ELF-1 (cell line): ENCODE results near the gene GNG11.

Experiments
- DNase-seq: peaks from one replicate; pipeline ENCODE4 v3.0.0-alpha.2; 2016; ENCODE audit warnings: low read depth, low spot score

Gene GNG11

GRCh38 chr7:93945756-93946535, 24.4 kb downstream of the GNG11 start:
- no peak for DNase-seq

GRCh38 chr7:93948106-93948505, 26.6 kb downstream of the GNG11 start:
- no peak for DNase-seq

- DNase-seq, result no peak
These were observed 27.3 kb downstream of the GNG11 start for GRCh38 chr7:93948873-93949272.

GRCh38 chr7:93949423-93949822, 27.9 kb downstream of the GNG11 start:
- DNase-seq, result no peak

GRCh38 chr7:93955304-93955703, 33.8 kb downstream of the GNG11 start:
- no peak for DNase-seq

GRCh38 chr7:93957767-93958166, 36.2 kb downstream of the GNG11 start:
- DNase-seq, result no peak

- no peak for DNase-seq
These were observed 36.7 kb downstream of the GNG11 start for GRCh38 chr7:93958216-93958615.

- DNase-seq, result no peak
These were observed 37.1 kb downstream of the GNG11 start for GRCh38 chr7:93958651-93959050.

- DNase-seq, result no peak
These were observed 39.5 kb downstream of the GNG11 start for GRCh38 chr7:93960986-93961385.

GRCh38 chr7:93964262-93964661, 42.7 kb downstream of the GNG11 start:
- no peak for DNase-seq

- no peak for DNase-seq
These were observed 43.3 kb downstream of the GNG11 start for GRCh38 chr7:93964813-93965212.

- DNase-seq, result no peak
These were observed 47.5 kb downstream of the GNG11 start for GRCh38 chr7:93968911-93969620.

- DNase-seq, result no peak
These were observed 50.6 kb downstream of the GNG11 start for GRCh38 chr7:93972029-93972725.

GRCh38 chr7:93973134-93973533, 51.6 kb downstream of the GNG11 start:
- no peak for DNase-seq

GRCh38 chr7:93977211-93977950, 55.8 kb downstream of the GNG11 start:
- DNase-seq, result no peak
